Mononuclear cell (primary cell): ENCODE results near the gene ADRA2B. TPM values are rescaled to one million over a fixed set of nuclear protein-coding genes. Genes with fewer than 3 reads are reported as not detected.
"Not testable (repeated sequence)": the region's sequence is repeated elsewhere in the genome, so short reads cannot be mapped to it uniquely, and the experiment has no call there.

Experiments
- H3K27me3 ChIP-seq: 2 replicates; pipeline ENCODE4 v1.6.0; 2011; ENCODE audit warnings: low read length, control low read depth; ENCODE audit not compliant: insufficient read depth
- H3K4me1 ChIP-seq: 2 replicates; pipeline ENCODE4 v1.5.1; 2011; ENCODE audit warnings: mild to moderate bottlenecking, low read length, control low read depth; ENCODE audit not compliant: insufficient read depth
- H3K4me3 ChIP-seq: 2 replicates; pipeline ENCODE4 v1.5.1; 2011; ENCODE audit warnings: mild to moderate bottlenecking, low read length, moderate library complexity
- H3K9me3 ChIP-seq: 2 replicates; pipeline ENCODE4 v1.5.1; 2011; ENCODE audit warnings: low read depth, mild to moderate bottlenecking, control low read depth, low read length
- total RNA-seq: library from RNA; depleted of rRNA; stranded (reverse); fragments of >200 nt; gene quantifications from one replicate; pipeline ENCODE4 v1.2.3, GENCODE V29; 2012

Gene ADRA2B
- total RNA-seq, 1 donor: 1.5 TPM

DNA sequence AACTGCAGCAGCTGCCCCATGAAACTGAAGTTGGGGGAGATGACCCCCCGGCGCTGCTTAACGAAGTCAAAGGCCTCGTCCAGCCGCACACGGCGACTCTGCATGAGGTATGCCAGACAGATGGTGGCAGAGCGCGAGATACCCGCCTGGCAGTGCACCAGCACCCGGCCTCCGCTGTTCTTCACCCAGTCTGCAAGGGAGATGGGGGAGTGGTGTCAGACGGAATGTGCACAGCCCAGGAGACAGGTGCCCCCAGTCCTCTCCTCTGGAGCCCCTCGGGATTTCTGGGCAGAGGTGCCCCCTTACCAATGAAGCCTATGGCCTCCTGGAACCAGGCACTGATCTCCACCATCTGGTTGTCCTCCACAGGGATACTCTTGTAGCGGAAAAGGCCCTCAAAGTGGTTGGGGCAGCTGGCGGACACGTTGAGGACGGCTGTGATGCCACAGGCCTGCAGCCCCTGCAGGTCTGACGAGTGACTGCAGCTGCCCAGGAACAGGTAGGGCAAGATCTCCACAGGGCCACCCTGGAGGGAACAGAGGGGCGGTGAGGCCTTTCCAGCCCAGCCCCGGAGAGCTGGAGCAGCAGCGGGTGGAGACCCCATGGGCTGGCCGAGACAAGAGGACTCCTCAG, 27.6 kb upstream of the ADRA2B start:
- Histone ChIP-seq H3K4me1 (peaks cover 67% of the 10 kb centered on the region), H3K9me3 (no peaks in the 10 kb centered on the region), H3K4me3 (peak overlapping the region; percentile 58), H3K27me3 (no peaks in the 10 kb centered on the region)

DNA sequence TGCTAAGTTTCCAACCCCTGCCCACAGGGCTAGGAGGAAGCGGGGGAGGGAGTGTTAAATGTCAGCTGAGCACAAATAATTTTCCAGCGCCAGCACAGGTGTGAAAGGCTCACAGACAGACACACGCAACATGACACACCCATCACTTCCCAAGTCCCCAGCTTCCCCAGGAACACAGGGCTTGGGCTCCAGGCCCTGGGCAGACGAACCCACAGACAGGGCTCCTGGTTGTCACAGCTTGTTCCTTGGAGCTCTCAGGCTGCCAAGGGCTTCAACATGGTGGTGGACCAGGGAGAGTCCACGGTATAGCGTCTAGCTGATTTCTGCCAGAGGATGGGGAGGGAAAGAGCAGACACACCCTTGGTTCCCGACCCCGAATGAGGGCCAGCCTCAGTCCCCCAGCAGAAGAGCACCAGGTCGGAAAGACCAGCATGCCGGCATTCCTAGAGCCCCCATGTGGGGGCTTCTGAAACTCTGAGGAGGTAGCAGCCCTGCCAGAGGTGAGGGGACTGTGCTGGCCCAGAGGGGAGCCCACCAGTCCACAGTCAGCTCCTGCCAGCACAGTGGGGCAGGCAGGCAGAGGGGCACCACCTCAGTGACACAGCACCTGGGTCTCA, 27.0 kb upstream of the ADRA2B start:
- Histone ChIP-seq H3K9me3 (no peaks in the 10 kb centered on the region), H3K4me1 (peaks cover 61% of the 10 kb centered on the region), H3K27me3 (no peaks in the 10 kb centered on the region), H3K4me3 (peak overlapping the region; percentile 58)

- Histone ChIP-seq H3K4me3 (no peak overlapping the region), H3K9me3 (no peaks in the 10 kb centered on the region), H3K4me1 (peaks cover 52% of the 10 kb centered on the region), H3K27me3 (no peaks in the 10 kb centered on the region)
These were observed 26.1 kb upstream of the ADRA2B start for GRCh38 chr2:96142217-96143113.

DNA sequence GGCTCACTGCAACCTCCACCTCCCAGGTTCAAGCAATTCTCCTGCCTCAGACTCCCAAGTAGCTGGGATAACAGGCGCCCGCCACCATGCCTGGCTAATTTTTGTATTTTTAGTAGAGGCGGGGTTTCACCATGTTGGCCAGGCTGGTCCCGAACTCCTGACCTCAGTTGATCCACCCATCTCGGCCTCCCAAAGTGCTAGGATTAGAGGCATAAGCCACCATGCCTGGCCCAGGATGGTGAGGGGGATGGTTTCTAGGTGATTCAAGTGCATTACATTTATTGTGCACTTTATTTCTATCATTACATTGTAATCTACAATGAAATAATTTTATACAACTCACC, 25.2 kb upstream of the ADRA2B start:
- H3K27me3 ChIP-seq, H3K9me3 ChIP-seq, H3K4me3 ChIP-seq: not testable (repeated sequence)
- peaks cover 43% of the 10 kb centered on the region for H3K4me1 ChIP-seq

- H3K27me3 ChIP-seq: no peaks in the 10 kb centered on the region
- no peak overlapping the region for H3K4me3 ChIP-seq
- H3K4me1 ChIP-seq: peaks cover 38% of the 10 kb centered on the region
- no peaks in the 10 kb centered on the region for H3K9me3 ChIP-seq
These were observed 24.7 kb upstream of the ADRA2B start for GRCh38 chr2:96140941-96141623.

GRCh38 chr2:96139181-96139758, 22.9 kb upstream of the ADRA2B start:
- Histone ChIP-seq H3K4me1 (peaks cover 24% of the 10 kb centered on the region), H3K9me3 (no peaks in the 10 kb centered on the region), H3K27me3 (no peaks in the 10 kb centered on the region), H3K4me3 (no peak overlapping the region)

DNA sequence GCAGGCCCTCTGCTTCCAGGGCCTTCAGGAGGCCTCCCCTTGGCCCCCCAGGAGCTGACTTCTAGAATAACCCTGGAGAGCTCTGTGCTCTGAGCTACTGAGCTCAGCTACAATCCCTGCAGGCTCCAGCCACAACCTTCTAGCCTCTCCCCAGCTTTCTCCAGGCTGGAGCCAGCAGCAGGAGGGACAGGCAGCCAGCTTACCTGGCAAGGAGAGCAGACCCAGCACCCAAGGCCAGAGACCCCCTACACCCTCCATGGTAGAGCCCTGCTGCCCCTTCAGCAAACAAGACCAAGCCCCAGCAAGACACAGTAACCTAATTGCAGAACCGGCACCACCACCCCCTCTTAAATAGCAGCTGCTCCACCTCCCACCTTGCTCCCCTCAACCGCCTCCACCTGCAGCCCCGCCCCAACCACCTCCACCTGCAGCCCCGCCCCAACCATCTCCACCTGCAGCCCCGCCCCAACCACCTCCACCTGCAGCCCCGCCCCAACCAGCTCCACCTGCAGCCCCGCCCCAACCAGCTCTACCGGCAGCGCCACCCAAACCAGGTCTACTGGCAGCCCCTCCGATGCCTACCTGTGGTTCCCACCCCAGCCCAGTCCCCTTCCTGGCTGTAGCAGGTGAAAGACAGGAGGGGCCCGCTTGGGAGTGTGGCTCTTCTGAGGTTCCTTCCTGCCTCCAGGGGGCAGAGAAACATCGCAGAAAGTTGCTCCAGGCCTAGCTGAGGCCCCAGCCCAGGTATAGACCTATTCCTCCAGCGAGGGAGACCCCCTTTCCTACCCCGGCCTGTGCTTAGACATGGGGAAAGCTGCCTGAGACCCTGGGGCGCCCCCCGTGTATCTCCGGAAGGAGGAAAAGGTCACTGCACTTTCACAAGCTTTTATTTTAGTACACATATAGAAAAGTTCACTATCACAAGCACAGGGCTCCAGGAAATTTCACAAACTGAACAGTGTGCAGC, 22.1 kb upstream of the ADRA2B start, which contains the start of gene ASTL:
ASTL (minus strand) TSS at position 324 of the 967 bp plus-strand sequence; CDS start at position 258, 66 bp downstream.
- H3K4me3 ChIP-seq: no peak within 1 kb of the TSS
- H3K27me3 ChIP-seq: no peaks in the 10 kb centered on the region
- H3K9me3 ChIP-seq: no peaks in the 10 kb centered on the region
- peaks cover 16% of the 10 kb centered on the region for H3K4me1 ChIP-seq

- H3K4me1 ChIP-seq: peaks cover 7% of the 10 kb centered on the region
- H3K9me3 ChIP-seq: no peaks in the 10 kb centered on the region
- H3K27me3 ChIP-seq: no peaks in the 10 kb centered on the region
- no peak overlapping the region for H3K4me3 ChIP-seq
These were observed 21.2 kb upstream of the ADRA2B start for GRCh38 chr2:96137321-96138178.

- Histone ChIP-seq H3K4me1 (no peaks in the 10 kb centered on the region), H3K4me3 (no peak overlapping the region), H3K9me3 (no peaks in the 10 kb centered on the region), H3K27me3 (no peaks in the 10 kb centered on the region)
These were observed 19.9 kb upstream of the ADRA2B start for GRCh38 chr2:96136129-96136720.

- Histone ChIP-seq H3K4me3 (no peak overlapping the region), H3K4me1 (no peaks in the 10 kb centered on the region), H3K27me3 (no peaks in the 10 kb centered on the region), H3K9me3 (no peaks in the 10 kb centered on the region)
These were observed 19.2 kb upstream of the ADRA2B start for GRCh38 chr2:96135621-96136020.

DNA sequence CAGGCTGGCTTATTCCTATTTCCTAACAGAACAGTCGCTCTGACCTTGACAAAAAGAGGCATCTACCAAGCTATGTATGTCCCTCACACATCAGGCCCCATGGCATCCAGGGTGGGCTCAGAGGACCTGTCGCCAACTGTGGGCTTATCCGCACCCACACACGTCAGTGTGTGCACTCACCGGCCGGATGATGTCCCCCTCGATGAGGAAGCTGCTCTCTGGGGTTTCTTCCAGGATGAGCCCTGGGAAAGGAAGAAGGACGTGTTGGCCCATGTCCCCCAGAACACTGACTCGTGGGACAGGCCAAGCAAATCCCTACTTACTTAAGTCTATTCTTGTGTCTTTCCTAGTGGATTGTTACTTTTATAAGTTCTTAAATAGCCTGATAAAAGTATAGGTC, 18.8 kb upstream of the ADRA2B start:
- Histone ChIP-seq H3K9me3 (no peaks in the 10 kb centered on the region), H3K4me1 (no peaks in the 10 kb centered on the region), H3K27me3 (no peaks in the 10 kb centered on the region), H3K4me3 (no peak overlapping the region)

- no peaks in the 10 kb centered on the region for H3K9me3 ChIP-seq
- H3K27me3 ChIP-seq: no peaks in the 10 kb centered on the region
- H3K4me3 ChIP-seq: no peak overlapping the region
- H3K4me1 ChIP-seq: no peaks in the 10 kb centered on the region
These were observed 18.1 kb upstream of the ADRA2B start for GRCh38 chr2:96134421-96134820.
